Spleen (tissue), 11 donors: ENCODE data around the gene MAMSTR. TPM values are rescaled to one million over a fixed set of nuclear protein-coding genes. Genes with fewer than 3 reads are reported as not detected.

Source experiments
- DNase-seq: peaks from one replicate; pipeline ENCODE4 v3.0.0-alpha.2; 2020
- H3K27ac ChIP-seq, 8 donors: fragments of 200-600 bp; sonication (generic) in 7 of 8; 1 replicate in 4 of 8; 2 replicates in 4 of 8; pipeline versions ENCODE4 v1.5.0 to v1.8.0; 2016 to 2021; ENCODE audit warnings: inconsistent platforms in 4 of 8, mild to moderate bottlenecking in 4 of 8, moderate library complexity in 1 of 8
- H3K27me3 ChIP-seq, 7 donors: fragments of 200-600 bp; sonication (generic) in 6 of 7; replicated peaks in 1 of 7; 1 replicate in 4 of 7; 2 replicates in 3 of 7; pipeline versions ENCODE4 v1.5.0 to v1.8.0; 2016 to 2021; ENCODE audit warnings: inconsistent platforms in 3 of 7, mild to moderate bottlenecking in 1 of 7
- H3K36me3 ChIP-seq, 6 donors: fragments of 200-600 bp; sonication (generic) in 5 of 6; 1 replicate in 4 of 6; 2 replicates in 2 of 6; pipeline versions ENCODE4 v1.5.0 to v1.8.0; 2016 to 2021; ENCODE audit warnings: inconsistent platforms in 2 of 6
- H3K4me1 ChIP-seq, 6 donors: fragments of 200-600 bp; sonication (generic) in 5 of 6; 1 replicate in 3 of 6; 2 replicates in 3 of 6; pipeline versions ENCODE4 v1.5.0 to v1.8.0; 2016 to 2021; ENCODE audit warnings: inconsistent platforms in 3 of 6
- H3K4me3 ChIP-seq, 8 donors: fragments of 200-600 bp; sonication (generic) in 7 of 8; 1 replicate in 4 of 8; 2 replicates in 4 of 8; pipeline versions ENCODE4 v1.5.0 to v1.8.0; 2016 to 2021; ENCODE audit warnings: inconsistent platforms in 4 of 8, mild to moderate bottlenecking in 4 of 8, moderate library complexity in 2 of 8
- H3K9me3 ChIP-seq, 8 donors: fragments of 200-600 bp; sonication (generic) in 7 of 8; 1 replicate in 4 of 8; 2 replicates in 4 of 8; pipeline versions ENCODE4 v1.5.0 to v1.8.0; 2016 to 2021; ENCODE audit warnings: inconsistent platforms in 4 of 8
- POLR2A ChIP-seq, 3 donors: fragments of 450-650 bp; IDR thresholded peaks; one replicate each; pipeline ENCODE4 v1.5.1; 2017; ENCODE audit warnings: antibody characterized with exemption in 3 of 3, mild to moderate bottlenecking in 1 of 3
- POLR2AphosphoS5 ChIP-seq, 3 donors: sonication (generic); formaldehyde crosslinking; IDR thresholded peaks; one replicate each; pipeline ENCODE4 v1.5.1; 2017; ENCODE audit warnings: antibody characterized with exemption in 3 of 3
- WGBS, 5 donors: extraction: QIAGEN DNeasy Blood & Tissue Kit in 3 of 5; methylation state at CpG; one replicate each; pipeline versions ENCODE4 v1.1.5 to v1.1.7; 2013 to 2018; 5-methylcytosine and 5-hydroxymethylcytosine counted together
- intact Hi-C: fragments of 100-400 bp; cut with DNase I; formaldehyde crosslinking; loops from one replicate; pipeline ENCODE4 v1.15.0; 2023; ENCODE audit warnings: low total_unique reads
- polyA plus RNA-seq, 3 donors: library from polyadenylated mRNA; stranded (reverse); fragments of 200-250 nt; gene quantifications; one replicate each; pipeline ENCODE4 v1.2.1, GENCODE V29; 2013
- total RNA-seq, 7 donors: library from RNA; depleted of rRNA in 3 of 7; stranded (reverse); fragments of >200 nt in 3 of 7; fragmentation: NEBNext Ultra II Directional in 4 of 7; extraction: Animal tissue kit (Norgen Biotek cat#: 25700) in 4 of 7; gene quantifications; one replicate each; pipeline versions ENCODE4 v1.1.0 to v1.2.1, GENCODE V29; 2016 to 2021
- TF ChIP-seq, protein P1 (sequence below), 11 experiments: fragments of 200-600 bp in 7 of 11; fragments of 450-650 bp in 4 of 11; sonication (generic) in 4 of 11; IDR thresholded peaks in 8 of 11; conservative IDR thresholded peaks in 3 of 11; 1 replicate in 7 of 11; 2 replicates in 4 of 11; pipeline versions ENCODE4 v1.4.0 to v1.8.0; 2016 to 2021; ENCODE audit warnings: antibody characterized with exemption in 11 of 11, inconsistent platforms in 4 of 11, mild to moderate bottlenecking in 1 of 11
- donor health status: healthy with polysubstance abuse.
- donor health status: DM: no; HTN: no; CAD: no; lungs with moderate emphysema.
- donor health status: DM: no; HTN: no; CAD: no.
- donor health status: Bipolar disorder and iron deficiency.
- donor health status: healthy.
- donor health status: DM: no; HTN: no; CAD: no.
- donor health status: DM: yes; HTN: yes; CAD: no.

MAMSTR gene
- total and polyA plus RNA-seq, 10 donors: 0.93 to 10.7 (median 3.9) TPM

DNA sequence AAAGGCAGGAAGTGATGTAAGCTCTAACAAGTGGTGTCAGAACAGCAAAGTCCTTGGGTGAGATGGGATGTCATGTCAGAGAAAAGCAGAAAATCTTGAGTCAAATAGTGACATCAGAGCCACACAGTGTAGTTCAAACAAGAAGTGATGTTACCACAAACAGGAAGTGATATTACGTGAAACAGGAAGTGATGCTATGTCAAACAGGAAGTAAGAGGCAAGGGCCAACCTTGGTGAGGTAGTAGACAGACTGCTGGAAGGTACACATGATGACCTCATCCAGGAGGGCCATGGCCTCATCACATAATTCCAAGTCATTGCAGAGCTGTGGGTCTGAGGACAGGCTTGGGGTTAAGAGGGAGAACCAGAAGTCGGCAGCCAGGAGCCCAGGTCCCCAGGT, 7.0 kb upstream of the MAMSTR start:
- Histone ChIP-seq H3K27me3 (no peaks in the 10 kb centered on the region), H3K4me1 (peaks cover 15 to 48% (median 39%) of the 10 kb centered on the region in 6 donors), H3K9me3 (peaks cover 0 to 26% (median 4%) of the 10 kb centered on the region in 8 donors), H3K27ac (peak overlapping the region; percentile 49 to 84 (median 80)), H3K4me3 (peak overlapping the region in 1 of 8 donors; percentile 3), H3K36me3 (peaks cover 0 to 65% (median 0%) of the 10 kb centered on the region in 6 donors)
- peak in 1 of 3 donors; percentile 47 for TF ChIP-seq POLR2AphosphoS5 (IDR thresholded peaks at IDR 0.05)
- TF ChIP-seq, protein P1, sequence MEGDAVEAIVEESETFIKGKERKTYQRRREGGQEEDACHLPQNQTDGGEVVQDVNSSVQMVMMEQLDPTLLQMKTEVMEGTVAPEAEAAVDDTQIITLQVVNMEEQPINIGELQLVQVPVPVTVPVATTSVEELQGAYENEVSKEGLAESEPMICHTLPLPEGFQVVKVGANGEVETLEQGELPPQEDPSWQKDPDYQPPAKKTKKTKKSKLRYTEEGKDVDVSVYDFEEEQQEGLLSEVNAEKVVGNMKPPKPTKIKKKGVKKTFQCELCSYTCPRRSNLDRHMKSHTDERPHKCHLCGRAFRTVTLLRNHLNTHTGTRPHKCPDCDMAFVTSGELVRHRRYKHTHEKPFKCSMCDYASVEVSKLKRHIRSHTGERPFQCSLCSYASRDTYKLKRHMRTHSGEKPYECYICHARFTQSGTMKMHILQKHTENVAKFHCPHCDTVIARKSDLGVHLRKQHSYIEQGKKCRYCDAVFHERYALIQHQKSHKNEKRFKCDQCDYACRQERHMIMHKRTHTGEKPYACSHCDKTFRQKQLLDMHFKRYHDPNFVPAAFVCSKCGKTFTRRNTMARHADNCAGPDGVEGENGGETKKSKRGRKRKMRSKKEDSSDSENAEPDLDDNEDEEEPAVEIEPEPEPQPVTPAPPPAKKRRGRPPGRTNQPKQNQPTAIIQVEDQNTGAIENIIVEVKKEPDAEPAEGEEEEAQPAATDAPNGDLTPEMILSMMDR (IDR thresholded peaks at IDR 0.05 in 8 of 11, conservative IDR thresholded peaks at IDR 0.05 in 3 of 11): no peak
- intact Hi-C loops: no loop called here
- WGBS, 5 donors: 36 to 53% (median 43%) methylated on average over 2 of the region's 2 CpGs
- DNase-seq: no peak

DNA sequence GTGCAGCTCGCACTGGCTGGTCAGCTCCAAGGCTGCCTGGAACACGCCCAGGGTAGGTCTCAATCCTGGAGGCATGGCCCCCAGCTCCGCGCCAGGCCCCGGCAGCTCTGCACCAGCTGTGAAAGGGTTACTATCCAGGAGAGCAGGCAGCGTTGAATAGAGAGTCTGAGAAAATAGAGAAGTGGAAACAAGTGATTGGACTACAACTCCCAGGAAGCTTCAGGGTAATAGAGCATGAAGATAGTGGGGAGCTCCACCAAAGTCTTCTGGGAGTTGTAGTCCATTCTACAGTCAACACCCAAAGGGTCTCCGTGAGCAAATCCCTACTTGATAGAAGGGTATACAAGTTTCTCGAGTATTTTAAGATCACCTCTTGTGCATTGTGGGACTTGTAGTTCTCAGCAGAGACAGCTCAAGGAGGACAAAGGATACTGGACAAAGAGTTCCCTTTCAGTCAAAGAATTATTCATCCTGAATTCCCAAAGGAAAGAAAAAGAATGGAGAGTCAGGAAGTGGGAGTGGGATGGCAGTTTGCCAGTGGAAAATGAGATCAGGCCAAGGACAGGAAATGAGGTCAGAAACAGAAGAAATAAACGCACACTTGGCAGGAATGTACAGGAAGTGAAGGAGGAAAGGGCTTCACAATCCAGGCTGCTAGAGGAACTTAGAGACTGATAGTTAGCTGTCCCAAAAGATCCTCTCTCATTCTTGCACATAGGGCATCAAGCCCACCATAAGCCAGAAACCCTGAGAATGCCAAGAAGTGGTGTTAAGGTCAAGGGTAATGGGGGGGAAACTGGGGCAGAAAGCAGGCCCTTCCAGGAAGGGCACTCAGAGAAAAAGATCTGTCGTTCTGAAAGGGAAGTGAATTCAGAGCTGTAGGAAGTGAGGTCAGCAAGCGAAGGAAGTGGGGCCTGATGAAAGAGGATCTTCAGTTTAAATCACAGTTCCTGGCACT, 5.5 kb upstream of the MAMSTR start:
- peaks cover 15 to 63% (median 53%) of the 10 kb centered on the region in 6 donors for H3K4me1 ChIP-seq
- intact Hi-C loops: no loop called here
- peak overlapping the region in 1 of 8 donors; percentile 15 for H3K4me3 ChIP-seq
- TF ChIP-seq POLR2AphosphoS5 (IDR thresholded peaks at IDR 0.05): peak; percentile 34 to 80 (median 35)
- TF ChIP-seq, protein P1 (IDR thresholded peaks at IDR 0.05 in 8 of 11, conservative IDR thresholded peaks at IDR 0.05 in 3 of 11): no peak
- no peak for TF ChIP-seq POLR2A (IDR thresholded peaks at IDR 0.05)
- DNase-seq: no peak
- H3K36me3 ChIP-seq: peaks cover 0 to 61% (median 0%) of the 10 kb centered on the region in 6 donors
- H3K9me3 ChIP-seq: peaks cover 0 to 26% (median 4%) of the 10 kb centered on the region in 8 donors
- no peaks in the 10 kb centered on the region for H3K27me3 ChIP-seq
- 31 to 41% (median 39%) methylated on average over 11 of the region's 11 CpGs for WGBS, 5 donors
- H3K27ac ChIP-seq: peak overlapping the region; percentile 65 to 84 (median 80)

DNA sequence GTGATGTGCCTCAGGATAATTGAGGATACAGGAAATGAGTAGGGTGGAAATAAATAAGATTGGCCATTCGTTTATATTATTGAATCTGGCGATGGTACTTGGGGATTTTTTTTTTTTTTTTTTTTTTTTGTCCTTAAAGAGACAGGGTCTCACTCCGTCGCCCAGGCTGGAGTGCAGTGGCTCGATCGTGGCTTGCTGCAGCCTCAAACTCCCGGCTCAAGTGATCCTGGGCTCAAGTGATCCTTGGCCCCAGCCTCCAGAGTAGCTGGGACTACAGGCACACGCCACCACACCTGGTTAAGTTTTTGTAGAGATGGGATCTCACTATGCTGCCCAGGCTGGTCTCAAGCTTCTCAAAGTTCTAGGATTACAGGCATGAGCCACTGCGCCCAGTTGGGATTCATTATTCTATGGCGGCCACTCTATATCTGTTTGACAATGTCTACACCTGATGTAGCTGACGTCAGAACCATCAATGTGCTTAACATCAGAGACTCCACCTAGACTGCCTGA, 2.7 kb upstream of the MAMSTR start:
- no peak for TF ChIP-seq POLR2AphosphoS5 (IDR thresholded peaks at IDR 0.05)
- TF ChIP-seq, protein P1 (IDR thresholded peaks at IDR 0.05 in 8 of 11, conservative IDR thresholded peaks at IDR 0.05 in 3 of 11): no peak
- no peak for TF ChIP-seq POLR2A (IDR thresholded peaks at IDR 0.05)

More for the DNA sequence above, 2.7 kb upstream of the MAMSTR start:
- 84 to 90% (median 86%) methylated on average over 11 of the region's 11 CpGs for WGBS, 5 donors
- Histone ChIP-seq H3K27ac (no peak overlapping the region), H3K27me3 (no peaks in the 10 kb centered on the region), H3K36me3 (peaks cover 0 to 43% (median 0%) of the 10 kb centered on the region in 6 donors), H3K4me1 (peaks cover 15 to 83% (median 63%) of the 10 kb centered on the region in 6 donors), H3K4me3 (no peak overlapping the region), H3K9me3 (peaks cover 0 to 26% (median 4%) of the 10 kb centered on the region in 8 donors)
- no peak for DNase-seq
- intact Hi-C loops: no loop called here
